Heart left ventricle (tissue), 16 donors: ENCODE results near the gene CYP4F2. TPM values are rescaled to one million over a fixed set of nuclear protein-coding genes. Genes with fewer than 3 reads are reported as not detected.
"Not testable (repeated sequence)": the region's sequence is repeated elsewhere in the genome, so short reads cannot be mapped to it uniquely, and the experiment has no call there.

ENCODE experiments used
- ATAC-seq, 4 donors: fragments of 200-7000 bp; cut with Tn5 transposase; one replicate each; pipeline ENCODE4 v1.9.1; 2020 to 2022; ENCODE audit warnings: moderate library complexity in 4 of 4, mild to moderate bottlenecking in 3 of 4, moderate number of reproducible peaks in 1 of 4
- DNase-seq, 5 donors: peaks; one replicate each; pipeline ENCODE4 v3.0.0-alpha.2; 2020
- H3K27ac ChIP-seq, 12 donors: fragments of 200-600 bp; sonication (generic) in 4 of 12; one replicate each; pipeline versions ENCODE4 v1.5.0 to v1.8.0; 2016 to 2022; ENCODE audit warnings: mild to moderate bottlenecking in 2 of 12
- H3K27me3 ChIP-seq, 9 donors: fragments of 200-600 bp; sonication (generic) in 2 of 9; one replicate each; pipeline versions ENCODE4 v1.5.1 to v1.8.0; 2016 to 2022; ENCODE audit warnings: mild to moderate bottlenecking in 3 of 9
- H3K36me3 ChIP-seq, 9 donors: fragments of 200-600 bp; sonication (generic) in 2 of 9; one replicate each; pipeline versions ENCODE4 v1.5.0 to v1.8.0; 2018 to 2022; ENCODE audit warnings: mild to moderate bottlenecking in 2 of 9
- H3K4me1 ChIP-seq, 12 donors: fragments of 200-600 bp; sonication (generic) in 4 of 12; one replicate each; pipeline versions ENCODE4 v1.5.0 to v1.8.0; 2016 to 2022; ENCODE audit warnings: mild to moderate bottlenecking in 3 of 12
- H3K4me3 ChIP-seq, 12 donors: fragments of 200-600 bp; sonication (generic) in 4 of 12; one replicate each; pipeline versions ENCODE4 v1.5.0 to v1.8.0; 2017 to 2022; ENCODE audit warnings: mild to moderate bottlenecking in 9 of 12, moderate library complexity in 4 of 12
- H3K9me3 ChIP-seq, 12 donors: fragments of 200-600 bp; sonication (generic) in 4 of 12; one replicate each; pipeline versions ENCODE4 v1.5.0 to v1.8.0; 2016 to 2022; ENCODE audit warnings: mild to moderate bottlenecking in 1 of 12
- POLR2A ChIP-seq, 2 donors: fragments of 450-650 bp; IDR thresholded peaks; one replicate each; pipeline ENCODE4 v1.6.1; 2017; ENCODE audit warnings: antibody characterized with exemption in 2 of 2, mild to moderate bottlenecking in 2 of 2, moderate library complexity in 2 of 2
- WGBS, 4 donors: extraction: QIAGEN DNeasy Blood & Tissue Kit in 2 of 4; methylation state at CpG; one replicate each; pipeline versions ENCODE4 v1.1.5 to v1.1.7; 2013 to 2018; 5-methylcytosine and 5-hydroxymethylcytosine counted together
- intact Hi-C, 10 donors: fragments of 100-400 bp; cut with DNase I; formaldehyde crosslinking; loops; one replicate each; pipeline versions ENCODE4 v1.11.1 to v1.14.2; 2022
- polyA plus RNA-seq, 2 donors: library from polyadenylated mRNA; stranded (reverse); fragments of 200-250 nt; gene quantifications; one replicate each; pipeline ENCODE4 v1.2.3, GENCODE V29; 2013
- total RNA-seq, 9 donors: library from RNA; depleted of rRNA in 2 of 9; stranded (reverse); fragments of >200 nt in 2 of 9; fragmentation: NEBNext Ultra II Directional in 3 of 9; extraction: Animal tissue kit (Norgen Biotek cat#: 25700) in 3 of 9; gene quantifications; one replicate each; pipeline versions ENCODE4 v1.1.0 to v1.2.4, GENCODE V29; 2016 to 2023
- TF ChIP-seq, protein P1 (sequence below), 12 donors: fragments of 200-600 bp; sonication (generic) in 4 of 12; IDR thresholded peaks; one replicate each; pipeline versions ENCODE4 v1.5.0 to v1.8.0; 2018 to 2022; ENCODE audit warnings: antibody characterized with exemption in 12 of 12, mild to moderate bottlenecking in 5 of 12
- donor health status: ischemic (EF 13 %, LVEDD 7.1; RV severe dilation, severe dysfunction).
- donor health status: healthy with polysubstance abuse.
- donor health status: DM: no; HTN: yes; CAD: no.
- donor health status: DM: no; HTN: no; CAD: no.
- donor health status: ischemic (EF 25% LVEDD 6.9; RV normal size, moderate dysfunction).
- donor health status: ischemic (EF 25% LVEDD 5.7; RV mildly dilated, moderate dysfunction).
- donor health status: healthy.
- donor health status: DM: yes; HTN: yes; CAD: no.
- donor health status: ischemic (EF 35%, LVEDD 5.7; RV mildly dilated, moderate dysfunction).
- donor health status: nonischemic (EF 11% LVEDD 7.7; RV severe dilation, severe dysfunction).
- donor health status: DM: yes; HTN: yes; CAD: no.
- donor health status: PGD.
- donor health status: ischemic (EF 29% LVEDD 5.4; RV normal size, mild dysfunction).
- donor health status: nonischemic (EF 23%, LVEDD 6.1; RV moderate dilation, normal function).

CYP4F2 gene
- total and polyA plus RNA-seq, 11 donors, result not detected

DNA sequence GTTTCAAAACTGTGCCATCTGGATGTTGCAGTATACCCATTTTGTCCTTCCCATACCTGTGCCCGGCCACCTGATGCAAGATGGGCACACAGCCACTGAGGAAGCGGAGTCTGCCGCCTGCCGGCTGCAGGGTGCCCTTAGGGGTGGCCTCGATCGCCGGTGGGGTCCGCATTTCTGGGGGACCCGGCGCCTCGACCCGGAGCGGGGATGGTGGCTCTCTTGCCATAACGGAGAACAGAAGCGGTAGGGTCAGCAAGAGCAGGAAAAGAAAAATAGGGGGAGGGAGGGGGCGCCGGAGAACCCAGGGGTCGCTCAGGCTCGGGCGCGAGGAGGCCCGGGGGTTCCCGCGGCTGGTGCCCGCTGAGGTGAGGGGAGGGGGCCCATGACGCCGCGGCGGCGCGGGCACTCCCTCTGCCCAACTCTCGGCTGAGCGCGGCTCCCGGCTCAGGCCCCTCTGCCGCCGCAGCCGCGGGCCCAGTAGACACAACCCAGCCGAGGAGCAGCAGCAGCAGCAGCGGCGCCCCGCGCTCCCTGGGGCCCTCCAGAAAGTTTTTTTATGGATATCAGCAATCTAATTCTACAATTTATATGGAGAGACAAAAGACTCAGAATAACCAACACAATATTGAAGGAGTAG lies 13.8 kb upstream of the CYP4F2 start:
- H3K27me3 ChIP-seq, result peaks cover 6 to 72% (median 36%) of the 10 kb centered on the region in 9 donors
- no peak for TF ChIP-seq POLR2A (IDR thresholded peaks at IDR 0.05)
- TF ChIP-seq, protein P1, sequence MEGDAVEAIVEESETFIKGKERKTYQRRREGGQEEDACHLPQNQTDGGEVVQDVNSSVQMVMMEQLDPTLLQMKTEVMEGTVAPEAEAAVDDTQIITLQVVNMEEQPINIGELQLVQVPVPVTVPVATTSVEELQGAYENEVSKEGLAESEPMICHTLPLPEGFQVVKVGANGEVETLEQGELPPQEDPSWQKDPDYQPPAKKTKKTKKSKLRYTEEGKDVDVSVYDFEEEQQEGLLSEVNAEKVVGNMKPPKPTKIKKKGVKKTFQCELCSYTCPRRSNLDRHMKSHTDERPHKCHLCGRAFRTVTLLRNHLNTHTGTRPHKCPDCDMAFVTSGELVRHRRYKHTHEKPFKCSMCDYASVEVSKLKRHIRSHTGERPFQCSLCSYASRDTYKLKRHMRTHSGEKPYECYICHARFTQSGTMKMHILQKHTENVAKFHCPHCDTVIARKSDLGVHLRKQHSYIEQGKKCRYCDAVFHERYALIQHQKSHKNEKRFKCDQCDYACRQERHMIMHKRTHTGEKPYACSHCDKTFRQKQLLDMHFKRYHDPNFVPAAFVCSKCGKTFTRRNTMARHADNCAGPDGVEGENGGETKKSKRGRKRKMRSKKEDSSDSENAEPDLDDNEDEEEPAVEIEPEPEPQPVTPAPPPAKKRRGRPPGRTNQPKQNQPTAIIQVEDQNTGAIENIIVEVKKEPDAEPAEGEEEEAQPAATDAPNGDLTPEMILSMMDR (IDR thresholded peaks at IDR 0.05), result no peak

DNA sequence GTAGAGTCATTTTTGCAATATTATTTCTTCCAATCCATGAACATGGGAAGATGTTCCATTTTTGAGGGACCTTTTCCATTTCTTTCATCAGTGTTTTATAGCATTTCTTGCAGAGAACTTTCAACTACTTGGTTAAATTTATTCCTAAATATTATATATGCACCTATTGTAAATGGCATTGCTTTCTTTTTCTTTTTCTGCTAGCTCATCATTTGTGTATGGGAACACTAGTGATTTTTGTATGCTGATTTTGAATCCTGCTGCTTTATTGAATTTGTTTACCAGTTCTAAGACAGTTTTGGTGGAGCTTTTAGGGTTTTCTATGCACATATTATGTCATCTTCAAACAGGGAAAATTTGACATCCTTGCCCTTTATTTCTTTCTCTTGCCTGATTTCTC lies 7.2 kb upstream of the CYP4F2 start:
- no peak for ATAC-seq
- intact Hi-C loops, result no loop called here

More for the DNA sequence above, 13.8 kb upstream of the CYP4F2 start:
- no peak overlapping the region for H3K4me3 ChIP-seq
- 2 to 6% (median 3%) methylated on average over 19 to 44 of the region's 44 CpGs for WGBS, 4 donors
- H3K36me3 ChIP-seq, result no peaks in the 10 kb centered on the region
- no peak for ATAC-seq
- peaks cover 0 to 24% (median 12%) of the 10 kb centered on the region in 12 donors for H3K9me3 ChIP-seq
- DNase-seq, result no peak
- no peaks in the 10 kb centered on the region for H3K4me1 ChIP-seq
- H3K27ac ChIP-seq, result no peak overlapping the region
- intact Hi-C loops, result no loop called here

DNA sequence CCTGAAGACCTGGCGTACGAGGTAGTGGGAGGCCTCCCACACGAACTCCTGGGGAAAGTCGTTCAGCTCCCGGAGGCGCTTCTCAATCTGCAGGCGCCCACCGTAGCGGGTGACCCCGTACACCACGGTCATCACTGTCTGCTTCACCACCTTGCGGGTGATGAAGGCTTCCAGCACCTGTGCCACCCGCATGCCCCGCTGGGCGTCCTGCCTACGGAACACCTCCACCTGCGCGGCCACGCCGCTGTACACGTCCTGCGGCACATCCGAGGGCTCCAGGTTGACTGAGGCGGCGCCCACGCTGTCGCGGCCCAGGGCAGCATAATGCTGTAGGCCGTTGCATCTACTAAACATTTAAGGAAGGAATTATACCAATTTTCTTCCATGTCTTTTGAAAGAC lies 5.0 kb upstream of the CYP4F2 start:
- H3K4me1 ChIP-seq, H3K9me3 ChIP-seq, ATAC-seq, DNase-seq, intact Hi-C loops, H3K27ac ChIP-seq, H3K4me3 ChIP-seq, H3K36me3 ChIP-seq: not testable (repeated sequence)
- peaks cover 0 to 39% (median 17%) of the 10 kb centered on the region in 9 donors for H3K27me3 ChIP-seq
- 89% methylated on average over 27 to 29 of the region's 29 CpGs for WGBS, 4 donors

More for the DNA sequence above, 7.2 kb upstream of the CYP4F2 start:
- Histone ChIP-seq H3K27me3 (peaks cover 0 to 44% (median 8%) of the 10 kb centered on the region in 9 donors), H3K4me1 (no peaks in the 10 kb centered on the region), H3K36me3 (no peaks in the 10 kb centered on the region), H3K27ac (no peak overlapping the region), H3K9me3 (peaks cover 0 to 7% (median 0%) of the 10 kb centered on the region in 12 donors), H3K4me3 (no peak overlapping the region)
- no peak for DNase-seq
- TF ChIP-seq, protein P1 (IDR thresholded peaks at IDR 0.05), result no peak
- TF ChIP-seq POLR2A (IDR thresholded peaks at IDR 0.05), result no peak

DNA sequence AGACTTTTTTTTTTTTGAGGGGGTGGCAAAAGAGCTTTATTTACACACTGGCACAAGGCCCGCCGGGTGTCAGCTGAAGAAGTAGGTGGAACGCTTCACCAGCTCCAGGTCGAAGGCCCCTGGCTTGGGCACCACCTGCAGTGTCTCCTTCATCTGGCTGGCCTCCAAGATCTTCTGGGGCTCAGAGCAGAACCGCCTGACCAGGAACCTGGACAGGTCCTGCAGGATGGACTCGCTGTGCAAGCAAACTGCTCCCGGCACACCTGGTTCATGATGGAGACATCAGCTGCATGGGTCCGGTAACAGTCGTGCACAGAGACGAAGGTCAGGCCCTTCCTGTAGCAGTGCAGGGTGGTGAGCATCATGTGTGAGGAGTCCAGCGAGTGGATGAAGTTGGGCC lies 4.4 kb upstream of the CYP4F2 start:
- 86 to 95% (median 89%) methylated on average over 4 to 11 of the region's 11 CpGs for WGBS, 4 donors
- no peak overlapping the region for H3K4me3 ChIP-seq
- H3K27me3 ChIP-seq, result peaks cover 0 to 34% (median 13%) of the 10 kb centered on the region in 9 donors
- peaks cover 0 to 7% (median 0%) of the 10 kb centered on the region in 12 donors for H3K9me3 ChIP-seq
- intact Hi-C loops, result no loop called here
- DNase-seq (no peak), ATAC-seq (no peak)
- H3K4me1 ChIP-seq, result peaks cover 0 to 4% (median 0%) of the 10 kb centered on the region in 12 donors
- no peak for TF ChIP-seq POLR2A (IDR thresholded peaks at IDR 0.05)
- H3K36me3 ChIP-seq, result no peaks in the 10 kb centered on the region
- H3K27ac ChIP-seq, result no peak overlapping the region

DNA sequence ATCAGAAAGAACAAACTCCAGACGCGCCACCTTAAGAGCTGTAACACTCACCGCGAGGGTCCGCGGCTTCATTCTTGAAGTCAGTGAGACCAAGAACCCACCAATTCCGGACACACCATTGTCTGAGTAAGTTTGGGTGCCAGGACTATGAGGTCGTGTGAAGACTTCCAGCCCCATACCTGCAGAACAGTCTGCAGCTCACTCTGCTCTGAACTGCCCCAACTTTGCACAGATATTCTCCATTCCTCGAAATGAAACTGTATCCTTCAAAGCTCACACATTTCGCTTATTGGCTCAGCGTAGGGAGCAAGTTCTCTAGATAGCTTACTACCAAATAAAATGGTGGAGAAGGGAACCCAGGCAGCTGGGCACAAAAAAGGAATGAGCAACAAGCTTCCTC lies 2.6 kb upstream of the CYP4F2 start:
- DNase-seq, result no peak

DNA sequence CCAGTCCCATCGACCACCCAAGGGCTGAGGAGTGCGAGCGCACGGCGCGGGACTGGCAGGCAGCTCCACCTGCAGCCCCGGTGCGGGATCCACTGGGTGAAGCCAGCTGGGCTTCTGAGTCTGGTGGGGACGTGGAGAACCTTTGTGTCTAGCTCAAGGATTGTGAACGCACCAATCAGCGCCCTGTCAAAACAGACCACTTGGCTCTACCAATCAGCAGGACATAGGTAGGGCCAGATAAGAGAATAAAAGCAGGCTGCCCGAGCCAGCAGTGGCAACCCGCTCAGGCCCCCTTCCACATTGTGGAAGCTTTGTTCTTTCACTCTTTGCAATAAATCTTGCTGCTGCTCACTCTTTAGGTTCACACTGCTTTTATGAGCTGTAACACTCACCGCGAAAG lies 2.2 kb upstream of the CYP4F2 start:
- H3K4me1 ChIP-seq, ATAC-seq, intact Hi-C loops, DNase-seq, H3K9me3 ChIP-seq, H3K27ac ChIP-seq, H3K36me3 ChIP-seq, H3K4me3 ChIP-seq: not testable (repeated sequence)
- peaks cover 0 to 35% (median 10%) of the 10 kb centered on the region in 9 donors for H3K27me3 ChIP-seq
- 24 to 44% (median 34%) methylated on average over 7 to 15 of the region's 15 CpGs for WGBS, 4 donors

More for the DNA sequence above, 2.6 kb upstream of the CYP4F2 start:
- no peak for ATAC-seq
- TF ChIP-seq, protein P1 (IDR thresholded peaks at IDR 0.05), result no peak
- no peak for TF ChIP-seq POLR2A (IDR thresholded peaks at IDR 0.05)
- no peak overlapping the region for H3K27ac ChIP-seq
- 74 to 81% (median 78%) methylated on average over 11 of the region's 11 CpGs for WGBS, 4 donors
- peaks cover 0 to 4% (median 0%) of the 10 kb centered on the region in 12 donors for H3K4me1 ChIP-seq
- peaks cover 0 to 3% (median 0%) of the 10 kb centered on the region in 12 donors for H3K9me3 ChIP-seq
- no peak overlapping the region for H3K4me3 ChIP-seq
- intact Hi-C loops, result no loop called here
- no peaks in the 10 kb centered on the region for H3K36me3 ChIP-seq
- H3K27me3 ChIP-seq, result peaks cover 0 to 35% (median 10%) of the 10 kb centered on the region in 9 donors

DNA sequence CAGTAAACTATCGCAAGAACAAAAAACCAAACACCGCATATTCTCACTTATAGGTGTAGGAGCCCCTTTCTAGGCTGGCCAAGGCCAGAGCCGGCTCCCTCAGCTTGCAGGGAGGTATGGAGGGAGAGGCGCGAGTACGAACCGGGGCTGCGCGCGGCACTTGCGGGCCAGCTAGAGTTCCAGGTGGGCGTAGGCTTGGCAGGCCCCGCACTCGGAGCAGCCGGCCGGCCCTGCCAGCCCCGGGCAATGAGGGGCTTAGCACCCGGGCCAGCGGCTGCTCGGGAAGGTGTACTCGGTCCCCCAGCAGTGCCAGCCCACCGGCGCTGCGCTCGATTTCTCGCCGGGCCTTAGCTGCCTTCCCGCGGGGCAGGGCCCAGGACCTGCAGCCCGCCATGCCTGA lies 1.7 kb upstream of the CYP4F2 start:
- intact Hi-C loops, ATAC-seq, DNase-seq, H3K4me1 ChIP-seq, H3K4me3 ChIP-seq, H3K36me3 ChIP-seq, H3K9me3 ChIP-seq, H3K27ac ChIP-seq: not testable (repeated sequence)
- WGBS, 4 donors, result 9 to 20% (median 14%) methylated on average over 16 to 30 of the region's 30 CpGs
- H3K27me3 ChIP-seq, result peaks cover 0 to 35% (median 10%) of the 10 kb centered on the region in 9 donors
